WTC11 (cell line): ENCODE data around the gene PI4KA. TPM values are rescaled to one million over a fixed set of nuclear protein-coding genes. Genes with fewer than 3 reads are reported as not detected.

ENCODE experiments used
- ATAC-seq: fragments of 200-7000 bp; cut with Tn5 transposase; 2 replicates; pipeline ENCODE4 v1.10.0; 2021; ENCODE audit warnings: mild to moderate bottlenecking, moderate library complexity
- CTCF ChIA-PET: fragments of 300-600 bp; sonication (Branson Sonifier 250); formaldehyde crosslinking; loops from one replicate; lab custom pipeline; 2021; ENCODE audit warnings: antibody characterized with exemption; lab: Charles Lee
- POLR2A ChIA-PET: fragments of 350-600 bp; sonication (Branson Sonifier 250); formaldehyde crosslinking; loops from one replicate; lab custom pipeline; 2021; ENCODE audit warnings: antibody characterized with exemption; lab: Charles Lee
- DNase-seq: peaks from one replicate; pipeline ENCODE4 v3.0.0; 2021; ENCODE audit warnings: low spot score
- H3K27ac Mint-ChIP-seq: 2 replicates; pipeline ENCODE4 v1.8.0; 2021; ENCODE audit warnings: mixed read lengths
- H3K27me3 Mint-ChIP-seq: 2 replicates; pipeline ENCODE4 v1.8.0; 2021; ENCODE audit warnings: low read depth, mild to moderate bottlenecking, moderate library complexity, mixed read lengths
- H3K36me3 Mint-ChIP-seq: 2 replicates; pipeline ENCODE4 v1.8.0; 2021; ENCODE audit warnings: mixed read lengths
- H3K4me1 Mint-ChIP-seq: 2 replicates; pipeline ENCODE4 v1.8.0; 2022; ENCODE audit warnings: mixed read lengths
- H3K4me3 Mint-ChIP-seq: 2 replicates; pipeline ENCODE4 v1.8.0; 2021; ENCODE audit warnings: mild to moderate bottlenecking, moderate library complexity, mixed read lengths
- H3K9me3 Mint-ChIP-seq: 2 replicates; pipeline ENCODE4 v1.8.0; 2021; ENCODE audit warnings: mixed read lengths
- CREB1 ChIP-seq: sonication (generic); formaldehyde crosslinking; IDR thresholded peaks from 2 replicates; pipeline ENCODE4 v1.8.0; 2023; ENCODE audit warnings: mild to moderate bottlenecking, missing genetic modification reagents
- CREM ChIP-seq: sonication (generic); formaldehyde crosslinking; IDR thresholded peaks from 2 replicates; pipeline ENCODE4 v1.8.1; 2022; ENCODE audit warnings: mild to moderate bottlenecking, missing genetic modification reagents, moderate library complexity
- EMX1 ChIP-seq: fragments of 250-450 bp; sonication (Bioruptor Pico); IDR thresholded peaks from 2 replicates; pipeline ENCODE4 v1.8.0; 2021; ENCODE audit warnings: mild to moderate bottlenecking
- FOXP1 ChIP-seq: sonication (generic); formaldehyde crosslinking; IDR thresholded peaks from 2 replicates; pipeline ENCODE4 v1.8.0; 2022; ENCODE audit warnings: missing genetic modification reagents, mild to moderate bottlenecking, moderate library complexity, borderline replicate concordance
- MYBL2 ChIP-seq: sonication (generic); formaldehyde crosslinking; IDR thresholded peaks from 2 replicates; pipeline ENCODE4 v1.8.1; 2023; ENCODE audit warnings: mild to moderate bottlenecking, moderate library complexity, missing genetic modification reagents
- NFE2L1 ChIP-seq: sonication (generic); formaldehyde crosslinking; IDR thresholded peaks from 2 replicates; pipeline ENCODE4 v1.8.1; 2023; ENCODE audit warnings: missing genetic modification reagents
- NR1H2 ChIP-seq: sonication (generic); formaldehyde crosslinking; IDR thresholded peaks from 2 replicates; pipeline ENCODE4 v1.9.0; 2021; ENCODE audit warnings: mild to moderate bottlenecking, moderate library complexity, missing genetic modification reagents
- NR2C2 ChIP-seq: sonication (generic); formaldehyde crosslinking; IDR thresholded peaks from 2 replicates; pipeline ENCODE4 v1.8.0; 2022; ENCODE audit warnings: mild to moderate bottlenecking, missing genetic modification reagents
- PRRX2 ChIP-seq: fragments of 250-450 bp; sonication (Bioruptor Pico); IDR thresholded peaks from 2 replicates; pipeline ENCODE4 v1.8.0; 2021; ENCODE audit warnings: mild to moderate bottlenecking
- SMAD3 ChIP-seq: sonication (generic); formaldehyde crosslinking; IDR thresholded peaks from 2 replicates; pipeline ENCODE4 v1.8.0; 2022; ENCODE audit warnings: missing genetic modification reagents, mild to moderate bottlenecking, borderline replicate concordance
- ZNF416 ChIP-seq: fragments of 250-450 bp; sonication (Bioruptor Pico); IDR thresholded peaks from 2 replicates; pipeline ENCODE4 v1.9.0; 2021; ENCODE audit warnings: mild to moderate bottlenecking, inconsistent platforms
- total RNA-seq: library from RNA; stranded (reverse); gene quantifications from 3 replicates; pipeline ENCODE4 v1.2.3, GENCODE V29; 2021
- TF ChIP-seq, protein P1 (sequence below): fragments of 250-450 bp; sonication (Bioruptor Pico); IDR thresholded peaks from 2 replicates; pipeline ENCODE4 v1.9.0; 2021; ENCODE audit warnings: mild to moderate bottlenecking
- TF ChIP-seq, protein P2 (sequence below): sonication (generic); formaldehyde crosslinking; IDR thresholded peaks from 2 replicates; pipeline ENCODE4 v1.8.1; 2022; ENCODE audit warnings: low read depth, mild to moderate bottlenecking, moderate library complexity, missing genetic modification reagents, borderline replicate concordance
- TF ChIP-seq, protein P3 (sequence below): fragments of 250-450 bp; sonication (Bioruptor Pico); IDR thresholded peaks from 2 replicates; pipeline ENCODE4 v1.9.0; 2021; ENCODE audit warnings: moderate library complexity, mild to moderate bottlenecking, inconsistent platforms, borderline replicate concordance
- TF ChIP-seq, protein P4 (sequence below): sonication (generic); formaldehyde crosslinking; IDR thresholded peaks from 2 replicates; pipeline ENCODE4 v1.8.1; 2022; ENCODE audit warnings: mild to moderate bottlenecking, moderate library complexity, missing genetic modification reagents
- TF ChIP-seq, protein P5 (sequence below): sonication (generic); formaldehyde crosslinking; IDR thresholded peaks from 2 replicates; pipeline ENCODE4 v1.8.0; 2023; ENCODE audit warnings: missing genetic modification reagents, mild to moderate bottlenecking, borderline replicate concordance
- TF ChIP-seq, protein P6 (sequence below): sonication (generic); formaldehyde crosslinking; IDR thresholded peaks from 2 replicates; pipeline ENCODE4 v1.8.0; 2022; ENCODE audit warnings: missing genetic modification reagents
- TF ChIP-seq, protein P7 (sequence below): sonication (generic); formaldehyde crosslinking; IDR thresholded peaks from 2 replicates; pipeline ENCODE4 v1.8.1; 2023; ENCODE audit warnings: mild to moderate bottlenecking, missing genetic modification reagents, moderate library complexity
- TF ChIP-seq, protein P8 (sequence below): sonication (generic); formaldehyde crosslinking; IDR thresholded peaks from 2 replicates; pipeline ENCODE4 v1.8.0; 2022; ENCODE audit warnings: mild to moderate bottlenecking, missing genetic modification reagents
- TF ChIP-seq, protein P9 (sequence below): fragments of 250-450 bp; sonication (Bioruptor Pico); IDR thresholded peaks from 2 replicates; pipeline ENCODE4 v1.8.0; 2021; ENCODE audit warnings: mild to moderate bottlenecking

PI4KA gene
- total RNA-seq, 1 experiment from 2014 or later, result 45.5 TPM

DNA sequence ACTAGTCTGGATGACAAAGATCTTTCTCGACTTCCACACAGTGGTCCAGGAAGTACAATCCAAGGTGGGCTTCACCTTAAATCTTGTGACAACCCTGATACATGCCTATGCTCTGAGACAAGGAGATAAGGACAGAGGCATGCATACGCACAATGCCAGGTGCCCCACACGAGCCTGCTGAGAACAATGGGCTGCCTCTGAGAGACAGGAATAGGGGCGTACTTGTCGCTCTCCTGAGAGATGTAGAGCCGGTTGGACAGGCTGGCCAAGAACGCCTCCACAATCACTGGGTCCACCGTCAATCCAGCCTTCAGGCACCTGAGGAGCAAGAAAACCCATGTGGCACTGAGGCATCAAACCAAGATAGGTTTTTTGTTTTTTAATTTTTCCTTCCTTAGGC lies 59.2 kb downstream of the PI4KA start (continued):
- TF ChIP-seq, protein P1, sequence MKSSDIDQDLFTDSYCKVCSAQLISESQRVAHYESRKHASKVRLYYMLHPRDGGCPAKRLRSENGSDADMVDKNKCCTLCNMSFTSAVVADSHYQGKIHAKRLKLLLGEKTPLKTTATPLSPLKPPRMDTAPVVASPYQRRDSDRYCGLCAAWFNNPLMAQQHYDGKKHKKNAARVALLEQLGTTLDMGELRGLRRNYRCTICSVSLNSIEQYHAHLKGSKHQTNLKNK (CRISPR knock-in tag), result no peak
- no peak for TF ChIP-seq MYBL2 (CRISPR knock-in tag)
- TF ChIP-seq, all 79 proteins: peak for 0

DNA sequence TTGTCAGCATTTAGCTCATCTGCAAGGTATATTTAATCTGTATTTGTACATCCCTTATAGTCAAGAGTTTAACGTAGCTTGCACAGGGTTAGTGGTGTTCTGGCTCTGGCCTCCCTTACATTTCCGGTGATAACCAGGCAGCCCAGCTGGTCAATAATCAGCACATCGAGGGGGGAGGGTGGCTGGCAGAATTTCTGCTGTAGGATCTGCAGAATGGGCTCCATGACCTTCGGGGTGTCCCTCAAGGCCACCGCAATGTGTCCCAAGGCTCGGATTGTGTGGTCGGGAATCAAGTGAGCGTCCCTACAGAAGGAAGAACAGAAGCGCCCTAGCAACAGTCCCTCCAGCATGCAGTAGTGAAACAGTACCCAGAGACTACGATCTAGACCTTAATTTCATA lies 59.6 kb downstream of the PI4KA start:
- no peak for DNase-seq
- ChIA-PET CTCF (no interaction called here), POLR2A (no interaction called here)
- Mint-ChIP-seq H3K27me3 (no peaks in the 10 kb centered on the region), H3K4me1 (no peaks in the 10 kb centered on the region), H3K4me3 (no peak overlapping the region), H3K36me3 (peaks cover 20% of the 10 kb centered on the region), H3K27ac (no peak overlapping the region), H3K9me3 (no peaks in the 10 kb centered on the region)
- TF ChIP-seq ZNF416 (CRISPR knock-in tag), result no peak
- no peak for TF ChIP-seq SMAD3 (CRISPR knock-in tag)
- no peak for TF ChIP-seq CREM (CRISPR knock-in tag)
- TF ChIP-seq PRRX2 (CRISPR knock-in tag), result no peak
- TF ChIP-seq NR1H2, result no peak
- TF ChIP-seq FOXP1 (CRISPR knock-in tag), result no peak
- TF ChIP-seq NFE2L1 (CRISPR knock-in tag), result no peak
- TF ChIP-seq NR2C2 (CRISPR knock-in tag), result no peak
- TF ChIP-seq EMX1 (CRISPR knock-in tag), result no peak
- TF ChIP-seq, protein P2, sequence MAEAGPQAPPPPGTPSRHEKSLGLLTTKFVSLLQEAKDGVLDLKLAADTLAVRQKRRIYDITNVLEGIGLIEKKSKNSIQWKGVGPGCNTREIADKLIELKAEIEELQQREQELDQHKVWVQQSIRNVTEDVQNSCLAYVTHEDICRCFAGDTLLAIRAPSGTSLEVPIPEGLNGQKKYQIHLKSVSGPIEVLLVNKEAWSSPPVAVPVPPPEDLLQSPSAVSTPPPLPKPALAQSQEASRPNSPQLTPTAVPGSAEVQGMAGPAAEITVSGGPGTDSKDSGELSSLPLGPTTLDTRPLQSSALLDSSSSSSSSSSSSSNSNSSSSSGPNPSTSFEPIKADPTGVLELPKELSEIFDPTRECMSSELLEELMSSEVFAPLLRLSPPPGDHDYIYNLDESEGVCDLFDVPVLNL (CRISPR knock-in tag), result no peak
- TF ChIP-seq, protein P3, sequence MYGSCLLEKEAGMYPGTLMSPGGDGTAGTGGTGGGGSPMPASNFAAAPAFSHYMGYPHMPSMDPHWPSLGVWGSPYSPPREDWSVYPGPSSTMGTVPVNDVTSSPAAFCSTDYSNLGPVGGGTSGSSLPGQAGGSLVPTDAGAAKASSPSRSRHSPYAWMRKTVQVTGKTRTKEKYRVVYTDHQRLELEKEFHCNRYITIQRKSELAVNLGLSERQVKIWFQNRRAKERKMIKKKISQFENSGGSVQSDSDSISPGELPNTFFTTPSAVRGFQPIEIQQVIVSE (CRISPR knock-in tag), result no peak
- TF ChIP-seq, protein P4, sequence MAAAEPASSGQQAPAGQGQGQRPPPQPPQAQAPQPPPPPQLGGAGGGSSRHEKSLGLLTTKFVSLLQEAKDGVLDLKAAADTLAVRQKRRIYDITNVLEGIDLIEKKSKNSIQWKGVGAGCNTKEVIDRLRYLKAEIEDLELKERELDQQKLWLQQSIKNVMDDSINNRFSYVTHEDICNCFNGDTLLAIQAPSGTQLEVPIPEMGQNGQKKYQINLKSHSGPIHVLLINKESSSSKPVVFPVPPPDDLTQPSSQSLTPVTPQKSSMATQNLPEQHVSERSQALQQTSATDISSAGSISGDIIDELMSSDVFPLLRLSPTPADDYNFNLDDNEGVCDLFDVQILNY (CRISPR knock-in tag), result no peak
- TF ChIP-seq, protein P5, sequence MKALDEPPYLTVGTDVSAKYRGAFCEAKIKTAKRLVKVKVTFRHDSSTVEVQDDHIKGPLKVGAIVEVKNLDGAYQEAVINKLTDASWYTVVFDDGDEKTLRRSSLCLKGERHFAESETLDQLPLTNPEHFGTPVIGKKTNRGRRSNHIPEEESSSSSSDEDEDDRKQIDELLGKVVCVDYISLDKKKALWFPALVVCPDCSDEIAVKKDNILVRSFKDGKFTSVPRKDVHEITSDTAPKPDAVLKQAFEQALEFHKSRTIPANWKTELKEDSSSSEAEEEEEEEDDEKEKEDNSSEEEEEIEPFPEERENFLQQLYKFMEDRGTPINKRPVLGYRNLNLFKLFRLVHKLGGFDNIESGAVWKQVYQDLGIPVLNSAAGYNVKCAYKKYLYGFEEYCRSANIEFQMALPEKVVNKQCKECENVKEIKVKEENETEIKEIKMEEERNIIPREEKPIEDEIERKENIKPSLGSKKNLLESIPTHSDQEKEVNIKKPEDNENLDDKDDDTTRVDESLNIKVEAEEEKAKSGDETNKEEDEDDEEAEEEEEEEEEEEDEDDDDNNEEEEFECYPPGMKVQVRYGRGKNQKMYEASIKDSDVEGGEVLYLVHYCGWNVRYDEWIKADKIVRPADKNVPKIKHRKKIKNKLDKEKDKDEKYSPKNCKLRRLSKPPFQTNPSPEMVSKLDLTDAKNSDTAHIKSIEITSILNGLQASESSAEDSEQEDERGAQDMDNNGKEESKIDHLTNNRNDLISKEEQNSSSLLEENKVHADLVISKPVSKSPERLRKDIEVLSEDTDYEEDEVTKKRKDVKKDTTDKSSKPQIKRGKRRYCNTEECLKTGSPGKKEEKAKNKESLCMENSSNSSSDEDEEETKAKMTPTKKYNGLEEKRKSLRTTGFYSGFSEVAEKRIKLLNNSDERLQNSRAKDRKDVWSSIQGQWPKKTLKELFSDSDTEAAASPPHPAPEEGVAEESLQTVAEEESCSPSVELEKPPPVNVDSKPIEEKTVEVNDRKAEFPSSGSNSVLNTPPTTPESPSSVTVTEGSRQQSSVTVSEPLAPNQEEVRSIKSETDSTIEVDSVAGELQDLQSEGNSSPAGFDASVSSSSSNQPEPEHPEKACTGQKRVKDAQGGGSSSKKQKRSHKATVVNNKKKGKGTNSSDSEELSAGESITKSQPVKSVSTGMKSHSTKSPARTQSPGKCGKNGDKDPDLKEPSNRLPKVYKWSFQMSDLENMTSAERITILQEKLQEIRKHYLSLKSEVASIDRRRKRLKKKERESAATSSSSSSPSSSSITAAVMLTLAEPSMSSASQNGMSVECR (CRISPR knock-in tag), result no peak
- TF ChIP-seq CREB1, result no peak
- TF ChIP-seq, protein P6, sequence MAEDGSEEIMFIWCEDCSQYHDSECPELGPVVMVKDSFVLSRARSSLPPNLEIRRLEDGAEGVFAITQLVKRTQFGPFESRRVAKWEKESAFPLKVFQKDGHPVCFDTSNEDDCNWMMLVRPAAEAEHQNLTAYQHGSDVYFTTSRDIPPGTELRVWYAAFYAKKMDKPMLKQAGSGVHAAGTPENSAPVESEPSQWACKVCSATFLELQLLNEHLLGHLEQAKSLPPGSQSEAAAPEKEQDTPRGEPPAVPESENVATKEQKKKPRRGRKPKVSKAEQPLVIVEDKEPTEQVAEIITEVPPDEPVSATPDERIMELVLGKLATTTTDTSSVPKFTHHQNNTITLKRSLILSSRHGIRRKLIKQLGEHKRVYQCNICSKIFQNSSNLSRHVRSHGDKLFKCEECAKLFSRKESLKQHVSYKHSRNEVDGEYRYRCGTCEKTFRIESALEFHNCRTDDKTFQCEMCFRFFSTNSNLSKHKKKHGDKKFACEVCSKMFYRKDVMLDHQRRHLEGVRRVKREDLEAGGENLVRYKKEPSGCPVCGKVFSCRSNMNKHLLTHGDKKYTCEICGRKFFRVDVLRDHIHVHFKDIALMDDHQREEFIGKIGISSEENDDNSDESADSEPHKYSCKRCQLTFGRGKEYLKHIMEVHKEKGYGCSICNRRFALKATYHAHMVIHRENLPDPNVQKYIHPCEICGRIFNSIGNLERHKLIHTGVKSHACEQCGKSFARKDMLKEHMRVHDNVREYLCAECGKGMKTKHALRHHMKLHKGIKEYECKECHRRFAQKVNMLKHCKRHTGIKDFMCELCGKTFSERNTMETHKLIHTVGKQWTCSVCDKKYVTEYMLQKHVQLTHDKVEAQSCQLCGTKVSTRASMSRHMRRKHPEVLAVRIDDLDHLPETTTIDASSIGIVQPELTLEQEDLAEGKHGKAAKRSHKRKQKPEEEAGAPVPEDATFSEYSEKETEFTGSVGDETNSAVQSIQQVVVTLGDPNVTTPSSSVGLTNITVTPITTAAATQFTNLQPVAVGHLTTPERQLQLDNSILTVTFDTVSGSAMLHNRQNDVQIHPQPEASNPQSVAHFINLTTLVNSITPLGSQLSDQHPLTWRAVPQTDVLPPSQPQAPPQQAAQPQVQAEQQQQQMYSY (CRISPR knock-in tag), result no peak
- TF ChIP-seq, protein P7, sequence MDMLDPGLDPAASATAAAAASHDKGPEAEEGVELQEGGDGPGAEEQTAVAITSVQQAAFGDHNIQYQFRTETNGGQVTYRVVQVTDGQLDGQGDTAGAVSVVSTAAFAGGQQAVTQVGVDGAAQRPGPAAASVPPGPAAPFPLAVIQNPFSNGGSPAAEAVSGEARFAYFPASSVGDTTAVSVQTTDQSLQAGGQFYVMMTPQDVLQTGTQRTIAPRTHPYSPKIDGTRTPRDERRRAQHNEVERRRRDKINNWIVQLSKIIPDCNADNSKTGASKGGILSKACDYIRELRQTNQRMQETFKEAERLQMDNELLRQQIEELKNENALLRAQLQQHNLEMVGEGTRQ (CRISPR knock-in tag), result no peak
- TF ChIP-seq, protein P8, sequence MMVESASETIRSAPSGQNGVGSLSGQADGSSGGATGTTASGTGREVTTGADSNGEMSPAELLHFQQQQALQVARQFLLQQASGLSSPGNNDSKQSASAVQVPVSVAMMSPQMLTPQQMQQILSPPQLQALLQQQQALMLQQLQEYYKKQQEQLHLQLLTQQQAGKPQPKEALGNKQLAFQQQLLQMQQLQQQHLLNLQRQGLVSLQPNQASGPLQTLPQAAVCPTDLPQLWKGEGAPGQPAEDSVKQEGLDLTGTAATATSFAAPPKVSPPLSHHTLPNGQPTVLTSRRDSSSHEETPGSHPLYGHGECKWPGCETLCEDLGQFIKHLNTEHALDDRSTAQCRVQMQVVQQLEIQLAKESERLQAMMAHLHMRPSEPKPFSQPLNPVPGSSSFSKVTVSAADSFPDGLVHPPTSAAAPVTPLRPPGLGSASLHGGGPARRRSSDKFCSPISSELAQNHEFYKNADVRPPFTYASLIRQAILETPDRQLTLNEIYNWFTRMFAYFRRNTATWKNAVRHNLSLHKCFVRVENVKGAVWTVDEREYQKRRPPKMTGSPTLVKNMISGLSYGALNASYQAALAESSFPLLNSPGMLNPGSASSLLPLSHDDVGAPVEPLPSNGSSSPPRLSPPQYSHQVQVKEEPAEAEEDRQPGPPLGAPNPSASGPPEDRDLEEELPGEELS (CRISPR knock-in tag), result no peak
- TF ChIP-seq, protein P9, sequence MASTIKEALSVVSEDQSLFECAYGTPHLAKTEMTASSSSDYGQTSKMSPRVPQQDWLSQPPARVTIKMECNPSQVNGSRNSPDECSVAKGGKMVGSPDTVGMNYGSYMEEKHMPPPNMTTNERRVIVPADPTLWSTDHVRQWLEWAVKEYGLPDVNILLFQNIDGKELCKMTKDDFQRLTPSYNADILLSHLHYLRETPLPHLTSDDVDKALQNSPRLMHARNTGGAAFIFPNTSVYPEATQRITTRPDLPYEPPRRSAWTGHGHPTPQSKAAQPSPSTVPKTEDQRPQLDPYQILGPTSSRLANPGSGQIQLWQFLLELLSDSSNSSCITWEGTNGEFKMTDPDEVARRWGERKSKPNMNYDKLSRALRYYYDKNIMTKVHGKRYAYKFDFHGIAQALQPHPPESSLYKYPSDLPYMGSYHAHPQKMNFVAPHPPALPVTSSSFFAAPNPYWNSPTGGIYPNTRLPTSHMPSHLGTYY (CRISPR knock-in tag), result no peak
- no peak for ATAC-seq
